SK-N-SH (cell line): ENCODE measurements around the gene PGD. TPM values are rescaled to one million over a fixed set of nuclear protein-coding genes. Genes with fewer than 3 reads are reported as not detected.
"Not testable (repeated sequence)": the region's sequence is repeated elsewhere in the genome, so short reads cannot be mapped to it uniquely, and the experiment has no call there.

Source experiments
- CTCF ChIA-PET: fragments of 300-600, 350-600 bp; formaldehyde crosslinking; extraction: SDS; loops from one replicate; lab custom pipeline; 2021; lab: Yijun Ruan, JAX
- POLR2A ChIA-PET: fragments of 350-600 bp; sonication (Branson Sonifier 250); formaldehyde crosslinking; extraction: SDS; loops from one replicate; lab custom pipeline; 2020; ENCODE audit warnings: antibody characterized with exemption, inconsistent platforms; lab: Yijun Ruan, JAX
- DNase-seq: peaks from one replicate; pipeline ENCODE4 v3.0.0; 2012
- H2AFZ ChIP-seq: fragments of 200-600 bp; sonication (generic); 2 replicates; pipeline ENCODE4 v1.8.1; 2016; ENCODE audit warnings: antibody characterized with exemption, mild to moderate bottlenecking, low read depth
- H3F3A ChIP-seq: fragments of 200-600 bp; sonication (generic); replicated peaks from 2 replicates; pipeline ENCODE3; 2016; ENCODE audit warnings: antibody characterized with exemption, mild to moderate bottlenecking; ENCODE audit not compliant: insufficient read depth
- H3K27ac ChIP-seq, 2 experiments: fragments of 200-500 bp in 1 of 2; fragments of 200-600 bp in 1 of 2; sonication (Bioruptor generic) in 1 of 2; sonication (generic), shearing (Covaris generic) in 1 of 2; 2 replicates each; pipeline versions ENCODE4 v1.5.1 to v1.6.1; 2014 to 2016; ENCODE audit warnings: low read depth in 2 of 2, inconsistent platforms in 1 of 2, low read length in 1 of 2, mild to moderate bottlenecking in 1 of 2, mixed read lengths in 1 of 2
- H3K27me3 ChIP-seq: fragments of 200-600 bp; sonication (generic), shearing (Covaris generic); 2 replicates; pipeline ENCODE4 v1.6.1; 2016; ENCODE audit warnings: mixed run types; ENCODE audit not compliant: insufficient read depth
- H3K36me3 ChIP-seq, 2 experiments: fragments of 200-500 bp in 1 of 2; fragments of 200-600 bp in 1 of 2; sonication (Bioruptor generic) in 1 of 2; sonication (generic) in 1 of 2; replicated peaks in 1 of 2; 2 replicates each; pipeline versions ENCODE3 to v1.5.1; 2014 to 2016; ENCODE audit warnings: low read length in 1 of 2, mild to moderate bottlenecking in 1 of 2; ENCODE audit not compliant: insufficient read depth in 2 of 2, control insufficient read depth in 1 of 2
- H3K4me1 ChIP-seq, 2 experiments: fragments of 200-500 bp in 1 of 2; fragments of 200-600 bp in 1 of 2; sonication (Bioruptor generic) in 1 of 2; sonication (generic), shearing (Covaris generic) in 1 of 2; 2 replicates each; pipeline versions ENCODE4 v1.5.1 to v1.6.1; 2014 to 2016; ENCODE audit warnings: low read depth in 1 of 2, low read length in 1 of 2, mixed run types in 1 of 2; ENCODE audit not compliant: insufficient read depth in 2 of 2, control insufficient read depth in 1 of 2
- H3K4me2 ChIP-seq: fragments of 200-600 bp; sonication (generic), shearing (Covaris generic); 2 replicates; pipeline ENCODE4 v1.6.1; 2017; ENCODE audit warnings: mixed run types
- H3K4me3 ChIP-seq, 2 experiments: fragments of 200-500 bp in 1 of 2; fragments of 200-600 bp in 1 of 2; sonication (Bioruptor generic) in 1 of 2; sonication (generic), shearing (Covaris generic) in 1 of 2; 2 replicates each; pipeline versions ENCODE4 v1.5.1 to v1.8.1; 2014 to 2016; ENCODE audit warnings: low read depth in 2 of 2, inconsistent platforms in 1 of 2, low read length in 1 of 2, mild to moderate bottlenecking in 1 of 2, mixed read lengths in 1 of 2, moderate library complexity in 1 of 2
- H3K79me2 ChIP-seq: fragments of 200-600 bp; sonication (generic); 2 replicates; pipeline ENCODE4 v1.8.1; 2017; ENCODE audit warnings: mild to moderate bottlenecking; ENCODE audit not compliant: insufficient read depth
- H3K9ac ChIP-seq: fragments of 200-600 bp; sonication (generic); 2 replicates; pipeline ENCODE4 v1.6.1; 2017; ENCODE audit warnings: mixed run types
- H3K9me2 ChIP-seq: fragments of 200-600 bp; sonication (generic); 2 replicates; pipeline ENCODE4 v1.6.1; 2017; ENCODE audit warnings: mixed run types
- H3K9me3 ChIP-seq: fragments of 200-600 bp; sonication (generic); 2 replicates; pipeline ENCODE4 v1.6.1; 2017; ENCODE audit warnings: mixed run types, mild to moderate bottlenecking, moderate library complexity
- H4K20me1 ChIP-seq: fragments of 200-600 bp; sonication (generic); 2 replicates; pipeline ENCODE4 v1.6.1; 2017; ENCODE audit warnings: mild to moderate bottlenecking, mixed run types; ENCODE audit not compliant: insufficient read depth
- FOXJ3 ChIP-seq: sonication (generic); formaldehyde crosslinking; IDR thresholded peaks from 2 replicates; pipeline ENCODE4 v1.5.1; 2020; ENCODE audit warnings: mild to moderate bottlenecking, missing genetic modification reagents
- FOXM1 ChIP-seq: IDR thresholded peaks from 2 replicates; pipeline ENCODE4 v1.4.0; 2012; ENCODE audit warnings: low read depth, mild to moderate bottlenecking
- JUND ChIP-seq: IDR thresholded peaks from 2 replicates; pipeline ENCODE4 v1.4.0; 2012
- MEF2A ChIP-seq: IDR thresholded peaks from 2 replicates; pipeline ENCODE4 v1.4.0; 2012; ENCODE audit warnings: low read depth, borderline replicate concordance
- RAD21 ChIP-seq: IDR thresholded peaks from 2 replicates; pipeline ENCODE4 v1.6.1; 2012; ENCODE audit warnings: mild to moderate bottlenecking, low read length
- RFX5 ChIP-seq: IDR thresholded peaks from 2 replicates; pipeline ENCODE4 v1.6.1; 2012; ENCODE audit warnings: mild to moderate bottlenecking, improper control_type of control experiment, low read length
- SMC3 ChIP-seq: IDR thresholded peaks from 2 replicates; pipeline ENCODE4 v1.6.1; 2012; ENCODE audit warnings: low read depth, low read length, improper control_type of control experiment
- TAF1 ChIP-seq: IDR thresholded peaks from 2 replicates; pipeline ENCODE4 v1.6.1; 2012; ENCODE audit warnings: low read depth, mild to moderate bottlenecking, low read length, moderate library complexity, borderline replicate concordance
- TCF12 ChIP-seq: IDR thresholded peaks from 2 replicates; pipeline ENCODE4 v1.4.0; 2012
- USF1 ChIP-seq: IDR thresholded peaks from 2 replicates; pipeline ENCODE4 v1.4.0; 2012; ENCODE audit warnings: low read depth, borderline replicate concordance
- WGBS: methylation state at CpG from one replicate; pipeline ENCODE4 v1.1.6; 2017; ENCODE audit warnings: low lambda C conversion rate; 5-methylcytosine and 5-hydroxymethylcytosine counted together
- polyA plus RNA-seq, 3 experiments: library from polyadenylated mRNA; depleted of rRNA; stranded (reverse); fragments of >200 nt; gene quantifications; 2 replicates each; pipeline ENCODE4 v1.2.3, GENCODE V29; 2012
- TF ChIP-seq, protein P1 (sequence below): fragments of 150-350 bp; IDR thresholded peaks from 2 replicates; pipeline ENCODE4 v1.6.1; 2016; ENCODE audit warnings: mild to moderate bottlenecking, low read depth, low read length
- TF ChIP-seq, protein P2 (sequence below): fragments of 200-600 bp; sonication (generic); IDR thresholded peaks from 2 replicates; pipeline ENCODE4 v1.6.1; 2017; ENCODE audit warnings: antibody characterized with exemption, mild to moderate bottlenecking, moderate library complexity

PGD gene
- polyA plus RNA-seq, 1 of the 3 experiments (the other 2 are of a cell fraction) = 76.2 TPM

DNA sequence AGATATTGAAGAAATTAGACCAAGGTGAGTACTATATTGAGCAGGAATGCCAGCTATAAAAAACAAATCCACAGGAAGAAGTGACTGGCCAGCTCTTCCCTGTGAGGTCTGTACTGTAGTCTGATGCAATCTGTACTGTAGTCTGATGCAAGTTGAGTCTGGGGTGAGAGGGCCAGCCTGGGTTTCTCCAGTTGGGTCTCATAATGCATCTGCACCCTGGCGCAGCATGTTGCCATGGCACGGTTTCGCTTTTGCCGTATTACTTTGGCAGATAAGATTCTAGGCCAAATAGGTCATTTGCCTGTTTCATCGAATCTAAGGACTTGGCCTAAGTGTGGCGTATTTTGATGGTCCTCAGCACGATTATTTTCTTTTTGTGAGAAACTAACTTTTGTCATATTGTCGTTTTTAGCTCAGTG, 24.4 kb upstream of the PGD start:
- Histone ChIP-seq H3K36me3 (peaks cover 7 to 31% of the 10 kb centered on the region in 2 experiments), H3K9ac (no peak overlapping the region), H3K79me2 (no peaks in the 10 kb centered on the region), H3K27me3 (no peaks in the 10 kb centered on the region), H3F3A (peaks cover 13% of the 10 kb centered on the region), H3K4me2 (no peak overlapping the region), H3K4me1 (no peaks in the 10 kb centered on the region), H3K4me3 (no peak overlapping the region), H3K9me2 (no peaks in the 10 kb centered on the region), H2AFZ (no peak overlapping the region), H4K20me1 (no peaks in the 10 kb centered on the region), H3K27ac (no peak overlapping the region), H3K9me3 (no peaks in the 10 kb centered on the region)
- ChIA-PET CTCF (interaction anchor here (1.0 to 1.3 kb wide), 2 partner anchors 55 to 164 kb away, joined by 3 to 4 read pairs; partner anchors contain the start of gene KIF1B), POLR2A (no interaction called here)
- WGBS = 89% methylated on average over 4 of the region's 8 CpGs
- DNase-seq = no peak
- TF ChIP-seq TAF1 (no peak), FOXM1 (no peak), USF1 (no peak), FOXJ3 (CRISPR knock-in tag) (no peak), TCF12 (no peak), MEF2A (no peak), JUND (no peak)
- TF ChIP-seq, protein P1, sequence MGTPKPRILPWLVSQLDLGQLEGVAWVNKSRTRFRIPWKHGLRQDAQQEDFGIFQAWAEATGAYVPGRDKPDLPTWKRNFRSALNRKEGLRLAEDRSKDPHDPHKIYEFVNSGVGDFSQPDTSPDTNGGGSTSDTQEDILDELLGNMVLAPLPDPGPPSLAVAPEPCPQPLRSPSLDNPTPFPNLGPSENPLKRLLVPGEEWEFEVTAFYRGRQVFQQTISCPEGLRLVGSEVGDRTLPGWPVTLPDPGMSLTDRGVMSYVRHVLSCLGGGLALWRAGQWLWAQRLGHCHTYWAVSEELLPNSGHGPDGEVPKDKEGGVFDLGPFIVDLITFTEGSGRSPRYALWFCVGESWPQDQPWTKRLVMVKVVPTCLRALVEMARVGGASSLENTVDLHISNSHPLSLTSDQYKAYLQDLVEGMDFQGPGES = no peak

DNA sequence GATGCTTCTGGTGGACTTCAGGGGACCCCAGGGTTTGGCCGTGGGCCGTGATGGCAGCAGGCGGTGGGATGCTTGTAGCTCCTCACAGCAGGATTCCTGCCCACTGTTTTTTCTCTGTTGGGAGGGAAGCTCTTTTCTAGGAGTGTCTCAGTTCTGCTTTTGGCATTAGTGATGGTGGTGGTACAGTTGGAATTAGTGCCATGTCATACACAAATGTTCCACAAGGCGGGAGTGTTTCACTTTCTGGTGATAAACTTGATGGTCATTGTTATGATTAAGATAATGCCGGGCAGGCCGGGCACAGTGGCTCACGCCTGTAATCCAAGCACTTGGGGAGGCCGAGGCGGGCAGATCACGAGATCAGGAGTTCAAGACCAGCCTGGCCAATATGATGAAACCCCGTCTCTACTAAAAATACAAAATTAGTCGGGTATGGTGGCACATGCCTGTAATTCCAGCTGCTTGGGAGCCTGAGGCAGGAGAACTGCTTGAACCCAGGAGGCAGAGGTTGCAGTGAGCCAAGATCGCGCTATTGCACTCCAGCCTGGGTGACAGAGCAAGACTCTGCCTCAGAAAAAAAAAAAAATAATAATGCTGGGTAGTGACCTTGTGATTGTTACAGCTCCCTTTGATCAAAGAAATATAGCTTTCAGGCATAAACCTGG, 21.4 kb upstream of the PGD start:
- peak overlapping the region; percentile 4 to 43; a peak in 1 of 4 replicates for H3K27ac ChIP-seq
- not testable (repeated sequence) for H3K79me2 ChIP-seq, H3K9me2 ChIP-seq, H4K20me1 ChIP-seq, H3K4me2 ChIP-seq, H3K27me3 ChIP-seq, H3K4me3 ChIP-seq, H3K4me1 ChIP-seq, H3K9me3 ChIP-seq, H2AFZ ChIP-seq
- peak; percentile 83 for TF ChIP-seq RAD21
- 0 out of 2 replicates have a peak, but pooled peaks have one; percentile 20 for TF ChIP-seq RFX5
- TF ChIP-seq, protein P2, sequence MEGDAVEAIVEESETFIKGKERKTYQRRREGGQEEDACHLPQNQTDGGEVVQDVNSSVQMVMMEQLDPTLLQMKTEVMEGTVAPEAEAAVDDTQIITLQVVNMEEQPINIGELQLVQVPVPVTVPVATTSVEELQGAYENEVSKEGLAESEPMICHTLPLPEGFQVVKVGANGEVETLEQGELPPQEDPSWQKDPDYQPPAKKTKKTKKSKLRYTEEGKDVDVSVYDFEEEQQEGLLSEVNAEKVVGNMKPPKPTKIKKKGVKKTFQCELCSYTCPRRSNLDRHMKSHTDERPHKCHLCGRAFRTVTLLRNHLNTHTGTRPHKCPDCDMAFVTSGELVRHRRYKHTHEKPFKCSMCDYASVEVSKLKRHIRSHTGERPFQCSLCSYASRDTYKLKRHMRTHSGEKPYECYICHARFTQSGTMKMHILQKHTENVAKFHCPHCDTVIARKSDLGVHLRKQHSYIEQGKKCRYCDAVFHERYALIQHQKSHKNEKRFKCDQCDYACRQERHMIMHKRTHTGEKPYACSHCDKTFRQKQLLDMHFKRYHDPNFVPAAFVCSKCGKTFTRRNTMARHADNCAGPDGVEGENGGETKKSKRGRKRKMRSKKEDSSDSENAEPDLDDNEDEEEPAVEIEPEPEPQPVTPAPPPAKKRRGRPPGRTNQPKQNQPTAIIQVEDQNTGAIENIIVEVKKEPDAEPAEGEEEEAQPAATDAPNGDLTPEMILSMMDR = peak; percentile 76
- TF ChIP-seq SMC3 = peak; percentile 87
- H3K9ac ChIP-seq = 0 out of 2 replicates have a peak overlapping the region, but pooled peaks have one; percentile 16
- ChIA-PET CTCF (interaction anchor here (0.6 to 2.8 kb wide), 14 partner anchors 9 to 719 kb away, joined by 3 to 30 read pairs (median 5); partner anchors contain the start of gene CENPS), POLR2A (interaction anchor here (0.7 to 1.2 kb wide), 2 partner anchors 12 to 22 kb away, joined by 3 read pairs; no protein-coding TSS in a partner anchor)
- H3K36me3 ChIP-seq = peaks cover 7 to 24% of the 10 kb centered on the region in 2 experiments
- 27% methylated on average over 14 of the region's 14 CpGs for WGBS
- peaks cover 32% of the 10 kb centered on the region for H3F3A ChIP-seq
- DNase-seq = peak; percentile 76
